Measurements from ENCODE around the gene ATP6V0E1. TPM values are rescaled to one million over a fixed set of nuclear protein-coding genes. Genes with fewer than 3 reads are reported as not detected.
A peak's percentile ranks its signal among the peaks of the same experiment; 100 is the strongest.

ATP6V0E1 gene
- total RNA-seq, 1 donor from 2014 or later, result 95.3 TPM

- Mint-ChIP-seq H3K36me3 (ENCODE audit: unreplicated experiment) (no peaks in the 10 kb centered on the region), H3K27me3 (ENCODE audit: unreplicated experiment) (no peaks in the 10 kb centered on the region), H3K4me1 (ENCODE audit: low read depth, unreplicated experiment) (no peaks in the 10 kb centered on the region), H3K4me3 (ENCODE audit: unreplicated experiment) (no peak overlapping the region), H3K9me3 (ENCODE audit: unreplicated experiment) (peaks cover 2% of the 10 kb centered on the region), H3K27ac (ENCODE audit: unreplicated experiment) (no peak overlapping the region)
- DNase-seq, result no peak
- TF ChIP-seq CTCF (IDR thresholded peaks at IDR 0.05; ENCODE audit: partially characterized antibody, unreplicated experiment), result no peak
These were observed 68.2 kb downstream of the ATP6V0E1 start for GRCh38 chr5:173051746-173052145.

- no peak overlapping the region for H3K27ac Mint-ChIP-seq (ENCODE audit: unreplicated experiment)
- no peak overlapping the region for H3K4me3 Mint-ChIP-seq (ENCODE audit: unreplicated experiment)
- peaks cover 2% of the 10 kb centered on the region for H3K9me3 Mint-ChIP-seq (ENCODE audit: unreplicated experiment)
- TF ChIP-seq CTCF (IDR thresholded peaks at IDR 0.05; ENCODE audit: partially characterized antibody, unreplicated experiment), result no peak
- DNase-seq, result no peak
- H3K27me3 Mint-ChIP-seq (ENCODE audit: unreplicated experiment), result no peaks in the 10 kb centered on the region
- no peaks in the 10 kb centered on the region for H3K36me3 Mint-ChIP-seq (ENCODE audit: unreplicated experiment)
- H3K4me1 Mint-ChIP-seq (ENCODE audit: low read depth, unreplicated experiment), result no peaks in the 10 kb centered on the region
These were observed 69.5 kb downstream of the ATP6V0E1 start for GRCh38 chr5:173053041-173053440.

GRCh38 chr5:173055042-173055721 is 71.6 kb downstream of the ATP6V0E1 start:
- no peaks in the 10 kb centered on the region for H3K36me3 Mint-ChIP-seq (ENCODE audit: unreplicated experiment)
- H3K4me3 Mint-ChIP-seq (ENCODE audit: unreplicated experiment), result peak overlapping the region; percentile 96
- H3K27me3 Mint-ChIP-seq (ENCODE audit: unreplicated experiment), result no peaks in the 10 kb centered on the region
- no peaks in the 10 kb centered on the region for H3K4me1 Mint-ChIP-seq (ENCODE audit: low read depth, unreplicated experiment)
- no peak for TF ChIP-seq CTCF (IDR thresholded peaks at IDR 0.05; ENCODE audit: partially characterized antibody, unreplicated experiment)
- DNase-seq, result no peak
- H3K9me3 Mint-ChIP-seq (ENCODE audit: unreplicated experiment), result peaks cover 2% of the 10 kb centered on the region
- H3K27ac Mint-ChIP-seq (ENCODE audit: unreplicated experiment), result no peak overlapping the region

GRCh38 chr5:173055722-173055982 is 72.1 kb downstream of the ATP6V0E1 start:
- TF ChIP-seq CTCF (IDR thresholded peaks at IDR 0.05; ENCODE audit: partially characterized antibody, unreplicated experiment), result no peak
- Mint-ChIP-seq H3K36me3 (ENCODE audit: unreplicated experiment) (no peaks in the 10 kb centered on the region), H3K9me3 (ENCODE audit: unreplicated experiment) (peaks cover 2% of the 10 kb centered on the region), H3K4me3 (ENCODE audit: unreplicated experiment) (peak overlapping the region; percentile 96), H3K27ac (ENCODE audit: unreplicated experiment) (peak overlapping the region; percentile 42), H3K27me3 (ENCODE audit: unreplicated experiment) (no peaks in the 10 kb centered on the region), H3K4me1 (ENCODE audit: low read depth, unreplicated experiment) (no peaks in the 10 kb centered on the region)
- DNase-seq, result no peak

GRCh38 chr5:173055983-173056782 is 72.6 kb downstream of the ATP6V0E1 start, which contains the start of gene CREBRF:
CREBRF (plus strand) TSS chr5:173056352; CDS start chr5:173080776, 24,424 bp downstream.
- Mint-ChIP-seq H3K9me3 (ENCODE audit: unreplicated experiment) (peaks cover 2% of the 10 kb centered on the region), H3K36me3 (ENCODE audit: unreplicated experiment) (no peaks in the 10 kb centered on the region), H3K4me1 (ENCODE audit: low read depth, unreplicated experiment) (no peaks in the 10 kb centered on the region), H3K27ac (ENCODE audit: unreplicated experiment) (peak within 1 kb of the TSS; percentile 83), H3K4me3 (ENCODE audit: unreplicated experiment) (peak within 1 kb of the TSS; percentile 97), H3K27me3 (ENCODE audit: unreplicated experiment) (no peaks in the 10 kb centered on the region)
- DNase-seq, result peak; percentile 98
- TF ChIP-seq CTCF (IDR thresholded peaks at IDR 0.05; ENCODE audit: partially characterized antibody, unreplicated experiment), result no peak
